ENCODE measurements around the gene C14orf132.

The C14orf132 gene

DNA sequence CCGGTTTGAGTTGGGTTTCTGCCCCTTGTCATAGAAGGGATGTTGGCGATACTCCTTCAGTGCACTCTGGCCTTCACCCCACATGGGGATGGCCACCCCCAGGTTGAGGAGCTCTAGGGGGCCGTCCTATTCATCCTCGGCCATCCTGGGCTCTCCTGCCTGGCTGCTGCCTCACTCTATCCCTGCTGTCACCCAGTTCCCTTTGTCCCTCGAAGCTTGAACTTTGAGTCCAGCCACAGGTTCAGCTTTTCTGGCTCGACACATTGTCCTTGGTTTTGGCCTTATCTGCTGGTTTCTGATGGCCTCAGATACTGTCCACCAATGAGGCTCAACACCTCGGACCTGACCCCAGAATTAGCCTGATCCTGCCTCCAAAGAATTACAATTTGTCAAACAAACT, 58.6 kb downstream of the C14orf132 start (continued):
- TF ChIP-seq, protein P1, sequence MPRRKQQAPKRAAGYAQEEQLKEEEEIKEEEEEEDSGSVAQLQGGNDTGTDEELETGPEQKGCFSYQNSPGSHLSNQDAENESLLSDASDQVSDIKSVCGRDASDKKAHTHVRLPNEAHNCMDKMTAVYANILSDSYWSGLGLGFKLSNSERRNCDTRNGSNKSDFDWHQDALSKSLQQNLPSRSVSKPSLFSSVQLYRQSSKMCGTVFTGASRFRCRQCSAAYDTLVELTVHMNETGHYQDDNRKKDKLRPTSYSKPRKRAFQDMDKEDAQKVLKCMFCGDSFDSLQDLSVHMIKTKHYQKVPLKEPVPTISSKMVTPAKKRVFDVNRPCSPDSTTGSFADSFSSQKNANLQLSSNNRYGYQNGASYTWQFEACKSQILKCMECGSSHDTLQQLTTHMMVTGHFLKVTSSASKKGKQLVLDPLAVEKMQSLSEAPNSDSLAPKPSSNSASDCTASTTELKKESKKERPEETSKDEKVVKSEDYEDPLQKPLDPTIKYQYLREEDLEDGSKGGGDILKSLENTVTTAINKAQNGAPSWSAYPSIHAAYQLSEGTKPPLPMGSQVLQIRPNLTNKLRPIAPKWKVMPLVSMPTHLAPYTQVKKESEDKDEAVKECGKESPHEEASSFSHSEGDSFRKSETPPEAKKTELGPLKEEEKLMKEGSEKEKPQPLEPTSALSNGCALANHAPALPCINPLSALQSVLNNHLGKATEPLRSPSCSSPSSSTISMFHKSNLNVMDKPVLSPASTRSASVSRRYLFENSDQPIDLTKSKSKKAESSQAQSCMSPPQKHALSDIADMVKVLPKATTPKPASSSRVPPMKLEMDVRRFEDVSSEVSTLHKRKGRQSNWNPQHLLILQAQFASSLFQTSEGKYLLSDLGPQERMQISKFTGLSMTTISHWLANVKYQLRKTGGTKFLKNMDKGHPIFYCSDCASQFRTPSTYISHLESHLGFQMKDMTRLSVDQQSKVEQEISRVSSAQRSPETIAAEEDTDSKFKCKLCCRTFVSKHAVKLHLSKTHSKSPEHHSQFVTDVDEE (CRISPR knock-in tag; IDR thresholded peaks at IDR 0.05): no peak
- TF ChIP-seq ZNF8 (CRISPR knock-in tag; IDR thresholded peaks at IDR 0.05): no peak
- TF ChIP-seq ZNF70 (CRISPR knock-in tag; IDR thresholded peaks at IDR 0.05): no peak

DNA sequence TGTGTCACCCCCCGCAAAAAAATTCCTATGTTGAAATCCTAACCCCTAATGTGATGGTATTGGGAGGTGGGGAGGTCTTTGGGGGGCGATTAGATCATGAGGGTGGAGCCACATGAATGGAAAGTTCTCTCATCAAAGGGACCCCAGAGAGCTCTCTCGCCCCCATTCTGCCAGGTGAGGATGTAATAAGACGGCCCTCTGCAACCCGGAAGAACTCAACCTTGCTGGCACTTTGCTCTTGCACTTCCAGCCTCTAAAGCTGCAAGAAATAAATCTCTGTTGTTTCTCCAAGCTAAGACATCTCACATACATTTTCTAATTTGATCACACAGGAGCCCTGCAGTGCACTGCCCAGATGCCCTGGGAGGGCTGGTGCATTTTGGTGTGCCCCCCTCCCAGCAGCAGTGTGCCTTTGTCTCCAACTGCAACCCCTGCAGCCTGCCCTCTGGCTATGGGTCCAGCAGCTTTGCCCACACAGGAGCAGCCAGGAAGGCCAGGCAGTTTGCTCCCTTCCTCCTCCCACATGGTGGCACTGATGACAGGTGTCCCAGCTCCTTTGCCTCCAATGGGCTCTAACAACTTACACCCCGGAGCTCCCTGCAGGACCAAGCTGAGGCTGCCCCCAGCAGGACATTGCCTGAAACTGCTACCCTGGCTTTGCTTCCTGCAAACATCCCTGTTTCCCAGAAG, 59.3 kb downstream of the C14orf132 start:
- TF ChIP-seq BACH2 (CRISPR knock-in tag; IDR thresholded peaks at IDR 0.05; ENCODE audit: borderline replicate concordance): no peak
- TF ChIP-seq, protein P2, sequence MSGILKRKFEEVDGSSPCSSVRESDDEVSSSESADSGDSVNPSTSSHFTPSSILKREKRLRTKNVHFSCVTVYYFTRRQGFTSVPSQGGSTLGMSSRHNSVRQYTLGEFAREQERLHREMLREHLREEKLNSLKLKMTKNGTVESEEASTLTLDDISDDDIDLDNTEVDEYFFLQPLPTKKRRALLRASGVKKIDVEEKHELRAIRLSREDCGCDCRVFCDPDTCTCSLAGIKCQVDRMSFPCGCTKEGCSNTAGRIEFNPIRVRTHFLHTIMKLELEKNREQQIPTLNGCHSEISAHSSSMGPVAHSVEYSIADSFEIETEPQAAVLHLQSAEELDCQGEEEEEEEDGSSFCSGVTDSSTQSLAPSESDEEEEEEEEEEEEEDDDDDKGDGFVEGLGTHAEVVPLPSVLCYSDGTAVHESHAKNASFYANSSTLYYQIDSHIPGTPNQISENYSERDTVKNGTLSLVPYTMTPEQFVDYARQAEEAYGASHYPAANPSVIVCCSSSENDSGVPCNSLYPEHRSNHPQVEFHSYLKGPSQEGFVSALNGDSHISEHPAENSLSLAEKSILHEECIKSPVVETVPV (CRISPR knock-in tag; IDR thresholded peaks at IDR 0.05): no peak
- no peak for TF ChIP-seq ZC3H10 (CRISPR knock-in tag; IDR thresholded peaks at IDR 0.05)
- TF ChIP-seq ZFP30 (CRISPR knock-in tag; IDR thresholded peaks at IDR 0.05): no peak
- TF ChIP-seq ISL1 (CRISPR knock-in tag; IDR thresholded peaks at IDR 0.05): no peak
- TF ChIP-seq PPARA (CRISPR knock-in tag; IDR thresholded peaks at IDR 0.05; ENCODE audit: borderline replicate concordance): no peak
- TF ChIP-seq ZNF70 (CRISPR knock-in tag; IDR thresholded peaks at IDR 0.05): no peak
- no peak for TF ChIP-seq GLIS3 (CRISPR knock-in tag; IDR thresholded peaks at IDR 0.05)
- TF ChIP-seq, protein P3, sequence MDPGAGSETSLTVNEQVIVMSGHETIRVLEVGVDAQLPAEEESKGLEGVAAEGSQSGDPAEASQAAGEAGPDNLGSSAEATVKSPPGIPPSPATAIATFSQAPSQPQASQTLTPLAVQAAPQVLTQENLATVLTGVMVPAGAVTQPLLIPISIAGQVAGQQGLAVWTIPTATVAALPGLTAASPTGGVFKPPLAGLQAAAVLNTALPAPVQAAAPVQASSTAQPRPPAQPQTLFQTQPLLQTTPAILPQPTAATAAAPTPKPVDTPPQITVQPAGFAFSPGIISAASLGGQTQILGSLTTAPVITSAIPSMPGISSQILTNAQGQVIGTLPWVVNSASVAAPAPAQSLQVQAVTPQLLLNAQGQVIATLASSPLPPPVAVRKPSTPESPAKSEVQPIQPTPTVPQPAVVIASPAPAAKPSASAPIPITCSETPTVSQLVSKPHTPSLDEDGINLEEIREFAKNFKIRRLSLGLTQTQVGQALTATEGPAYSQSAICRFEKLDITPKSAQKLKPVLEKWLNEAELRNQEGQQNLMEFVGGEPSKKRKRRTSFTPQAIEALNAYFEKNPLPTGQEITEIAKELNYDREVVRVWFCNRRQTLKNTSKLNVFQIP (CRISPR knock-in tag; IDR thresholded peaks at IDR 0.05; ENCODE audit: borderline replicate concordance, low read depth): no peak
- TF ChIP-seq CSDC2 (CRISPR knock-in tag; IDR thresholded peaks at IDR 0.05): no peak
- no peak for TF ChIP-seq ARNTL (CRISPR knock-in tag; IDR thresholded peaks at IDR 0.05; ENCODE audit: borderline replicate concordance, low read depth)
- no peak for TF ChIP-seq OSR1 (CRISPR knock-in tag; IDR thresholded peaks at IDR 0.05)
- TF ChIP-seq ESRRG (CRISPR knock-in tag; IDR thresholded peaks at IDR 0.05): no peak
- TF ChIP-seq, protein P1 (CRISPR knock-in tag; IDR thresholded peaks at IDR 0.05): no peak
- TF ChIP-seq SNAI2 (CRISPR knock-in tag; IDR thresholded peaks at IDR 0.05): no peak
- no peak for TF ChIP-seq ZNF8 (CRISPR knock-in tag; IDR thresholded peaks at IDR 0.05)
- TF ChIP-seq TOX (CRISPR knock-in tag; IDR thresholded peaks at IDR 0.05; ENCODE audit: borderline replicate concordance): no peak
- no peak for TF ChIP-seq ZNF565 (CRISPR knock-in tag; conservative IDR thresholded peaks at IDR 0.05; ENCODE audit: low read depth)
- no peak for TF ChIP-seq ZFP3 (CRISPR knock-in tag; IDR thresholded peaks at IDR 0.05)
- ATAC-seq: peak; percentile 67

DNA sequence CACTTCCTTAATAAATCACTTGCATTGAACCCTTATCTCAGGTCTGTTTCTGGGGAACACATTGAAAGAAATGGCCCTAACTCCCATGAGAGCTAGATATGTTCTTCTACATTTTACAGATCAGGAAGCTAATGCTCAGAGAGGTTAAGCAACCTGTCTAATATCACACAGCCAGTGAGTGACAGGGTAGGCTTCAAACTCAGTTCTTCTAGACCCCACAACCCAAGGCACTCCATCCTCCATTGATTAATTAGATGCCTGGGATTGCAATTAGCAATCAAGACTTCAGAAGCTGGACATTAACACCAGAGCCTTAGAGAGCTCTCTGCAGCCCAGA, 59.8 kb downstream of the C14orf132 start:
- ATAC-seq: no peak
- no peak for TF ChIP-seq GLIS3 (CRISPR knock-in tag; IDR thresholded peaks at IDR 0.05)
- TF ChIP-seq, protein P3 (CRISPR knock-in tag; IDR thresholded peaks at IDR 0.05; ENCODE audit: borderline replicate concordance, low read depth): no peak
- TF ChIP-seq, protein P4, sequence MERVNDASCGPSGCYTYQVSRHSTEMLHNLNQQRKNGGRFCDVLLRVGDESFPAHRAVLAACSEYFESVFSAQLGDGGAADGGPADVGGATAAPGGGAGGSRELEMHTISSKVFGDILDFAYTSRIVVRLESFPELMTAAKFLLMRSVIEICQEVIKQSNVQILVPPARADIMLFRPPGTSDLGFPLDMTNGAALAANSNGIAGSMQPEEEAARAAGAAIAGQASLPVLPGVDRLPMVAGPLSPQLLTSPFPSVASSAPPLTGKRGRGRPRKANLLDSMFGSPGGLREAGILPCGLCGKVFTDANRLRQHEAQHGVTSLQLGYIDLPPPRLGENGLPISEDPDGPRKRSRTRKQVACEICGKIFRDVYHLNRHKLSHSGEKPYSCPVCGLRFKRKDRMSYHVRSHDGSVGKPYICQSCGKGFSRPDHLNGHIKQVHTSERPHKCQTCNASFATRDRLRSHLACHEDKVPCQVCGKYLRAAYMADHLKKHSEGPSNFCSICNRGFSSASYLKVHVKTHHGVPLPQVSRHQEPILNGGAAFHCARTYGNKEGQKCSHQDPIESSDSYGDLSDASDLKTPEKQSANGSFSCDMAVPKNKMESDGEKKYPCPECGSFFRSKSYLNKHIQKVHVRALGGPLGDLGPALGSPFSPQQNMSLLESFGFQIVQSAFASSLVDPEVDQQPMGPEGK (CRISPR knock-in tag; IDR thresholded peaks at IDR 0.05; ENCODE audit: borderline replicate concordance): no peak
- no peak for TF ChIP-seq ZFP30 (CRISPR knock-in tag; IDR thresholded peaks at IDR 0.05)
- TF ChIP-seq PPARA (CRISPR knock-in tag; IDR thresholded peaks at IDR 0.05; ENCODE audit: borderline replicate concordance): no peak
- no peak for TF ChIP-seq OSR1 (CRISPR knock-in tag; IDR thresholded peaks at IDR 0.05)
- TF ChIP-seq CSDC2 (CRISPR knock-in tag; IDR thresholded peaks at IDR 0.05): no peak
- no peak for TF ChIP-seq ESRRG (CRISPR knock-in tag; IDR thresholded peaks at IDR 0.05)
- no peak for TF ChIP-seq ZNF70 (CRISPR knock-in tag; IDR thresholded peaks at IDR 0.05)
- TF ChIP-seq, protein P5, sequence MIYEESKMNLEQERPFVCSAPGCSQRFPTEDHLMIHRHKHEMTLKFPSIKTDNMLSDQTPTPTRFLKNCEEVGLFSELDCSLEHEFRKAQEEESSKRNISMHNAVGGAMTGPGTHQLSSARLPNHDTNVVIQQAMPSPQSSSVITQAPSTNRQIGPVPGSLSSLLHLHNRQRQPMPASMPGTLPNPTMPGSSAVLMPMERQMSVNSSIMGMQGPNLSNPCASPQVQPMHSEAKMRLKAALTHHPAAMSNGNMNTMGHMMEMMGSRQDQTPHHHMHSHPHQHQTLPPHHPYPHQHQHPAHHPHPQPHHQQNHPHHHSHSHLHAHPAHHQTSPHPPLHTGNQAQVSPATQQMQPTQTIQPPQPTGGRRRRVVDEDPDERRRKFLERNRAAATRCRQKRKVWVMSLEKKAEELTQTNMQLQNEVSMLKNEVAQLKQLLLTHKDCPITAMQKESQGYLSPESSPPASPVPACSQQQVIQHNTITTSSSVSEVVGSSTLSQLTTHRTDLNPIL (CRISPR knock-in tag; IDR thresholded peaks at IDR 0.05; ENCODE audit: low read depth): no peak
- no peak for TF ChIP-seq BACH2 (CRISPR knock-in tag; IDR thresholded peaks at IDR 0.05; ENCODE audit: borderline replicate concordance)
- TF ChIP-seq, protein P2 (CRISPR knock-in tag; IDR thresholded peaks at IDR 0.05): no peak
- TF ChIP-seq SNAI2 (CRISPR knock-in tag; IDR thresholded peaks at IDR 0.05): no peak

All from SK-N-SH treated with all-trans-retinoic acid at 6 μM for 48 hours (cell line).